GM19467 (cell line): ENCODE data around the gene SLC34A3.
A peak's percentile ranks its signal among the peaks of the same experiment; 100 is the strongest.

ENCODE experiments used
- ATAC-seq: cut with Tn5 transposase; IDR thresholded peaks from one replicate; pipeline ENCODE4 v1.9.1; 2021; ENCODE audit warnings: mild to moderate bottlenecking, moderate library complexity; ENCODE audit not compliant: unreplicated experiment

The SLC34A3 gene

DNA sequence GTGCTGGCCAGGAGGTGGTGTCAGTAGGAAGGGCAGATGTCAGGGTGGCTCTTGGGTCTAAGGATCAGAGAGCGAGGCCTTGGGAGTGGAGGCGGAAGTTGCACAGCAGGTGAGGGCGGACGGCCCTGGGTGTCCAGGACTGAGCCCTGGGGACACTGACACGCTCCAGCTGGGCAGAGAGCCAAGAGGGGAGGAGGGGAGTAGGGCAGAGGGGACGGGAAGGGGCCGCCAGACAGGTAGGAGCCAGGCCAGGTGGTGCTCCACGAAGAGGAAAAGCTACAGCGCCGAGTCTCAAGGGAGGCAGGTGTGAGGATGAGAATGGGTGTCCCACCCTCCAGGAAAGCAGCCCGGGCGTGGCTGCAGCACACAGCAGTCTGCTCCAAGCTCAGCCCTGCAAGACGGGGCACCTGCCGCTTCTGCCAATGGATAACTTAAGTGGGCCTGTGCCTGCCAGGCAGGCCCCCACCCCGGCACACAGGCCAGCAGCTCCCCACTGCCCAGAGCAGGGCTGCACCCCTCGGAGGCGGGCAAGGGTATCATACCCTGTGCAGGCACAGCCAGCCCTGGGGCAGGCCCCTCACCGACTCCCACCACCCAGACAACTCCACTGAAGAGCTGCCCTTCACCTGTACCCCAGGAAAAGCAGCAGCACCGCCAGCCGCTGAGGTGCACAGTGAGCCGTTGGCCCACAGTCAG is 35.0 kb upstream of the SLC34A3 start:
- ATAC-seq = no peak

DNA sequence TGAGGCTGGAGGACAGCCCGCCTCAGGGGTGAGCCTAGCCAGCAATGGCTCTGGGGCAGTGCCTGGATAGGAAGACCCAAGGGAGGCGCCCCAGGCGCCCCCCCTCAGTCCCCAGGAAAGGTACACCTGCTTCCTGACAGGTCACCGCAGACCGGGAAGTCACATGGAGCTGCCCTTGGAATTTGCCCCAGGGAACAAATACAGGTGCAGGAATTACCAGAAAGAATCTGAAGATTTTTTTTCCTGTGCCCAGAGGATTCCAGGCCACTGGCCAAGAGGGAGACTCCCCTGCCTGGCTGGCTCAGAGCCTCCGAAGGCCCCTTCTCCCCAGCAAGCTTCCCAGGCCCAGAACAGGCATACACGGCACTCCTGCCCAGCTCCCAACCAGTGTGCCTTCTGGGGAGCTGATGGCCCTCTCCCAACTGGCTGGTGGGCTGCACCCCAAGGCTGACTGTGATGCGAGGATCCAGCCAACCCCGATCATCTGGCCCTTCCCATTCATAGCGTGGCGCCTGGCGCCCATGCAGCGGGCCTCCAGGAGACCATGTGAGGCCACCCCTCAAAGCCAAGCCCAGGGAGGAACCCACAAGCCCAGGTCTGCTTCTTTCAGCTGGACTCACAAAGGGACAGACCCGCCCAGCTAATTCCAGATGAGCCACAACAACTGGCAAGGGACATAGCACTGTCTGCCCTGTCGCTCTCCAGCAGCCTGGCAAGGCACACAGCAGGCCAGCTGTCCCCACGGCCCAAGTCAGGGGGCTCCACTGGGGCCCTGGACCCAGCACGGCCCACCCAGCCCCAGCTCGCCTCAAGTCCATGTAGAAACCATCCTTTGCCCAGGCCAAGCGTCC is 32.4 kb upstream of the SLC34A3 start:
- no peak for ATAC-seq

DNA sequence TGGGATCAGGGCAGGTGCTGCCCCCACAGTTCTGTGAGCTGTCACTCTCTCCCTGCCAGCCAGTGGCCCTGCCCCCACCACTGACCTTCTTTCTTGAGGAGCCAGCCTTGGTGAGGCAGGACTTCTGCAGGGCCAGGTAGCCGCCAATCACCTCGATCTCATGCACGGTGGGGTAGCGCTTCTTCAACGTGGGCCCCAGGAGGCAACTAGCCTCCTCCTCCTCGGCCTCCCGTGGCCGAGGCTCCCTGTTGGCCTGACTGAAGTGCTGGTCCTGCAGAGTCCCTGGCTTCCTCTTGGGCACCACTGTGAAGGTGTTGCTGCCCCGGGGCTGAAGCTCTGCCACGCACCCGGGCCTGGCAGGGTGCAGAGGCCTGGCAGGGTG is 31.8 kb upstream of the SLC34A3 start:
- ATAC-seq = no peak

DNA sequence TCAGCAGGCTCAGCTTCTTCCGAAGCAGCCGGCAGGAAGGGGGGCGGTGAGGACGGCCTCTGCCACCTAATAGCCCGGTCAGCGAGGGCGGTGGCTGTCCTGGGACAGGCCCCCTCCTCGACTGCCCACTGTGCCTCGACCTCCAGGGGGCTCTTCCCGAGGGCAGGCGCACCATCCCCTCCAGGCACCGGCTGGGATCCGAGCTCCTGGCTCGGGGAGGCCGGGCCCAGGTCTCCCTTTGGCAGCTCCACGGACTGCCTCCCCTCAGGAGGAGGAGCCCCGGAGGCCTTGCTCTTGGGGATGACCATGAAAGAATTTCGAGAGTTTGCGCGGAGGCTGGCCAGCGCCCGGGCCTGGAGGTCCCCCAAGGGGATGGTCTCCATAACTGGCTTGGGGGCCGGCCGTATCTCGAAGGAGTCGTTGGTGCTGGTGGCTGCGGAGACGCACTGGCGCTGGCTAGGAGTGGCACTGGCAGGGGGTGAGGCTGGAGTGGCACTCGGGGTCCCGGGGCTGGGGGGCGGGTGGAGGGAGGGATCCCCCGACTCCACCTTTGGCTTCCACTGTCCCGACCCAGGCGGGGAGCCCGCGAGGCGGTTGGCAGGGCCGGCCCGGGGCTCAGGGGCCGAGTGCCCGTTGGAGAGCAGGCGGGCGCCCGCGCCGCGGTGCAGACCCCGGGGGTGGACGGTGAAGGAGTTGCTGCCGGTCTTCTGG is 31.1 kb upstream of the SLC34A3 start:
- ATAC-seq = no peak

DNA sequence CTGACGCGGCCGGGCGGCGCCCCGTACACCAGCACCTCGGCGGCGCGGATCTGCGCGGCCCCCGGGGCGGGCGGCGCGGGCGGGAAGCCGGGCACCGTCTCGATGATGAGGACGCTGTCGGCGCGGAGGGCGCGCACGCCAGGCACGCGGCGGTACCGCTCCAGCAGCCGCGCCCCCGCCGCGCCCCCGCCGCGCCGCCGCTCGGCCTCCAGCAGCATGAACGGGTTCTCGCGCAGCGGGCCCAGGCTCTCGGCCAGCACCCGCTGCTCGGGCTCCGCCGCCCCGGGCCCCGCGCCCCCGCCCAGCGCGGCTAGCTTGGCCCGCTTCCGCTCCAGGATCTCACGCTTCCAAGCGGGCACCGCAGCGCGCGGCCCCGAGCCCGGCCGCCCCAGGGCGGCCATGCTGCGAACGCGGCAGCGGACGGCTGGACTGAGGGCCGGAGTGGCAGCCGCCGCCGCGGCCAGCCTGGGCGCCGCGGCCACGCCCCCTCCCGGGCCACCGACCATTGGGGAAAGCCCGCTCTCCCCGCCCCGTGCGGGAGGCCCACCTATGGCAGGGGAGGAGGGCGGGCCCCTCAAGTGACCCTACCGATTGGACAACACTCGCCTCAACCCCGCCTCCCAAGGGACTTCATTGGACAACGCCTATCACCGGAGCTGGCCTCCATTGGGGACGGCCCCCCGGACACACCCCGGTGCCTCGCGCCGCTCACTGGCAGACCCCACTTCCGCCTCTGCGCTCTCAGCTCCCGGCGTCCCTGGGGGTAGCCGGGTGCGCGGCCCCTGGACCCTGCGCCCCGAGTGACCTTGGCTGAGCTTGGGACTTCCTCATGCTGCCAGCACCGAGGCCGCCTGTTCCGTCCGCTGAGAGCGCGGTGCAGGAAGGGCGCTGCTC is 30.1 kb upstream of the SLC34A3 start, which contains the start of gene TPRN:
Gene TPRN (minus strand): TSS at position 431 of the 894 bp plus-strand sequence. CDS start 30 bp downstream, at position 401.
- peak; percentile 82 for ATAC-seq

DNA sequence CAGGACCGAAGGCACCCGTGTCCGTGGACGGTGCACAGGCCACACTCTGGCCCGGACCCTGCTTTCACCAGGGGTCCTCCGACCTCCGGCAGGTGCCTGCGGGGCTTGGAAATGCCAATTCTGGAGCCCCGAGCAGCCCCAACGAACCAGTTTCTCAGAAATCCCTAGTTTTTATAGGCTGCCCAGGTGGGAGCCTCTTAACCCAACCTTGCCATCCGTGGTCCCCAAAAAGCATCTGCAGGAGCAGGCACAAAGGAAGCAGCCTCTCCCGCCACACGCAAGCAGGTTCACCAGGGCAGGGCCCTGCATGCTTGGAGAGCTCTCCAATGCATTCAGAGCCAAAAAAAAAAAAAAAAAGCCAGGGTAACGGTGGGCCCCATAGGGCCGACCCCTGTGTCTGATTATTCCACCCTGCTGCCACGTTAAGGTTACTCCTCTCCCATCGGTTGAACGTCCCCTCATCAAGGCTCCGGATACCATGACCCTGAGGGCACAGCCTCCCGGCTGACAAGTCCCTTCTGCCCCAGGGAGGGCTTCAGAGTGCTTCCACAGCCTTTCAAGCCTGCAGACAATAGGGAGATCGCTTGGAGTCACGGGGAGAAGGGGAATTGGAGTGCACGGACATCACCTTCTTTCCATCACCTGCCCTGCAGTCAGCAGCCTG is 29.4 kb upstream of the SLC34A3 start:
- no peak for ATAC-seq

DNA sequence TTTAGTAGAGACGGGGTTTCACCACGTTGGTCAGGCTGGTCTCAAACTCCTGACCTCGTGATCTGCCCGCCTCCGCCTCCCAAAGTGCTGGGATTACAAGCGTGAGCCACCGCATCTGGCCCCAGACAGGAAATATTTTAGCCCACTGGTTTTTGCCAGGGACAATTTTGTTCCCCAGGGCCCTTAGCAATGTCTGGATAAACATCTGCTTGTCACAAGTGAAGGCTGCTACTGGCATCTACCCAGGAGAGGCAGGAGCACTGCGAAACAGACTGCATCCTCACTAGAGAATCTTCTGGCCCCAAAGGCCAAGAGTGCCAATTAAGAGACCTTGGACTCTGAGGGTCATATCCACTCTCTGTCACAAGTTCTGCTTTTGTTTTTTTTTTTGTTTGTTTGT is 27.7 kb upstream of the SLC34A3 start:
- no peak for ATAC-seq

DNA sequence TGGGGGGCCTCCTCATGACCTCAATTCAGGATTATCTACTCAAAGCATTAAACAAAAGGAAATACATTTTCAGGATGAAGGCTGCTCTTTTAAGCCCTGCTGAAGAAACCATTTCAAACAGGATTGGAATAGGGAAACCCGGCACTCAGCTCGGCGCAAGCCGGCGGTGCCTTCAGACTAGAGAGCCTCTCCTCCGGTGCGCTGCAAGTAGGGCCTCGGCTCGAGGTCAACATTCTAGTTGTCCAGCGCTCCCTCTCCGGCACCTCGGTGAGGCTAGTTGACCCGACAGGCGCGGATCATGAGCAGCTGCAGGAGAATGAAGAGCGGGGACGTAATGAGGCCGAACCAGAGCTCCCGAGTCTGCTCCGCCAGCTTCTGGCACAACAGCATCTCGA is 26.0 kb upstream of the SLC34A3 start:
- ATAC-seq = no peak

DNA sequence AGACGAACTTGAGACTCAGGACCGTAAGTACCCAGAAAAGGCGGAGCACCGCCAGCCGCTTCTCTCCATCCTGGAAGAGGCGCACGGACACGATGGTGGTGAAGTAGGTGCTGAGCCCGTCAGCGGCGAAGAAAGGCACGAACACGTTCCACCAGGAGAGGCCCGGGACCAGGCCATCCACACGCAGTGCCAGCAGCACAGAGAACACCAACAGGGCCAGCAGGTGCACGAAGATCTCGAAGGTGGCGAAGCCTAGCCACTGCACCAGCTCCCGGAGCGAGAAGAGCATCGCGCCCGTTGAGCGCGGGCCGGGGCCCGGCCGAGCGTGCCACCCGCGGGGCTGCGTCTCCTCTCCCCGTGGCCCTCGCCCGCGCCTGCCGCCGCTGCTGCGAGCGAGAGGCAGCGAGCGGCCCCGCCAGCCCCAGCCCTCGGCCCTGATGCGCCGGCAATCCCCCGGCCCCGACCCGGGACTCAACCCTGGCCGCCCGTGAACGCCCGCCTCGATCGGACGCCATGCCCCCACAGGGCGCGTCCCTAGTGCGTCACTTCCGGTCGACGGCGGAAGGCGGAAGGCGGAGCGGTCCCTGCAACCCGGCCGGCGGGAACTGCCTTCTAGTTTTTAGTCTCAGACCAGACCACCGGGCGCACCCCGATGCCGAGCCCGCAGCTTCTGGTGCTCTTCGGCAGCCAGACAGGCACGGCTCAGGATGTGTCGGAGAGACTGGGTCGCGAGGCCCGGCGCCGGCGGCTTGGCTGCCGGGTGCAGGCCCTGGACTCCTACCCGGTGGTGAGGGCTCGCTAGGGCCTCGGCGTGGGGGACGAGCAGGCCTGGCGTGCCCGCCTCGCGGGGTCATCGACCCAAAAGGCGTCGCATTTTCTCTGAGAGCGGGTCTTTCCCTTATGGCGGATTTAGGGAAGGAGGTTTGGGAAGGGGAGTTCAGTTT is 25.3 kb upstream of the SLC34A3 start, which contains the start of the genes NDOR1 and TMEM203:
Gene NDOR1 (plus strand): TSS at position 575 of the 944 bp plus-strand sequence. CDS start 78 bp downstream, at position 653.
Gene TMEM203 (minus strand): TSS at position 523 of the 944 bp plus-strand sequence. CDS start 234 bp downstream, at position 289.
- ATAC-seq = peak; percentile 45

DNA sequence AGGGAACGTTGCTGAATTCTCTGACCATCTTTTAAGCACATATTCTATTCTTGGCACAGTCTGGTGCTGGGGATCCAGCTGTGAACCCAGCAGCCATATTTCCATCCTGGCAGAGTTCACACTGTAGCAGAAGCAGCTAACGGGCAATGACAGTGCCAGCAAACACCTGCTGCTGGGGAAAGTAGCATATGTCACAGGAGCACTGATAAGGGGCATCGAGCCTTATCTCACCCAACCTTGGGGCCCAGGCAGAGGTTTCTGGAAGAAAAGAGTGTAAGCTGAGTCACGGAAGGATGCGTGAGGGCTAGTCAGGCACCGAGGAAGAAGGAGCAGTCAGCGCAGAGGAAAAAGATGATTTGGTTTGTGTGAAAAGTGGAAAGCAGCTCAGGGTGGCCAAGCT is 24.1 kb upstream of the SLC34A3 start:
- ATAC-seq = no peak

DNA sequence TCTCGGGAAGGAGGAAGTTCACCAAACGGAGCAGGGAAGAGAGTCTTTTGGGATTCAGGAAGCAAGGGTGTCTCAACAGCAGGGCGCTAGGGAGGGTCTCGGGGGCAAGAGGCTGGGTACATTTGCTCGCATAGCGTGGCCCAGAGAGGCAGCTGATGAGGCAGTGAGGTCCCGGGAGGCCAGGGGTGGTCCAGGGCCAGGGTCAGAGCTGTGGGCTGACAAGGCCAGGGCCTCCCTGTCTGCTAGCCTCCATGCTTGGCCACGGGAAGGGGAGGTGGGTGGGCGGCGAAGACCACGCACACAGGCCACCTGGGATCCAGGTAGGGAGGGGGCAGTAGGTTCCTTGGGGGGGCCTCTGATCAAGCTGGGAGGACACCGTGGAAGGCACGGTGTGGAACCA is 19.2 kb upstream of the SLC34A3 start:
- ATAC-seq = no peak

DNA sequence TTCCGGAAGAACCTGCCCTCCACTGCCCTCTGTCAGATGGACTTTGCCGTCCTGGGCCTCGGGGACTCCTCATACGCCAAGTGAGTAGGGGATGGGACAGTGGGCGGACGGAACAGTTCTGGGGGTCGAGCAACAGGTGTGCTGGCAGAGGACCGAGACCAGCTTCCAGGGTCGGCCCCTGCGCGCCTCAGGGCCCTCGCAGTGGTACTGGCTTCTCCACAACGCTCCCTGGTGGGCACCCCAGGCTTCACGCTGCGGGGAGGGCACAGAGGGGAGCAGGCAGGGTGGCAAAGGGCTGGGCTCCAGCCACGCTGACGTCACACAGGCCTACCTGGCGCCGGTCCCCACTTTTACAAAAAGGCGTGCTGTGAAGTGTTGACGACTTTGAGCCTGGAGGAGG is 18.2 kb upstream of the SLC34A3 start:
- no peak for ATAC-seq

DNA sequence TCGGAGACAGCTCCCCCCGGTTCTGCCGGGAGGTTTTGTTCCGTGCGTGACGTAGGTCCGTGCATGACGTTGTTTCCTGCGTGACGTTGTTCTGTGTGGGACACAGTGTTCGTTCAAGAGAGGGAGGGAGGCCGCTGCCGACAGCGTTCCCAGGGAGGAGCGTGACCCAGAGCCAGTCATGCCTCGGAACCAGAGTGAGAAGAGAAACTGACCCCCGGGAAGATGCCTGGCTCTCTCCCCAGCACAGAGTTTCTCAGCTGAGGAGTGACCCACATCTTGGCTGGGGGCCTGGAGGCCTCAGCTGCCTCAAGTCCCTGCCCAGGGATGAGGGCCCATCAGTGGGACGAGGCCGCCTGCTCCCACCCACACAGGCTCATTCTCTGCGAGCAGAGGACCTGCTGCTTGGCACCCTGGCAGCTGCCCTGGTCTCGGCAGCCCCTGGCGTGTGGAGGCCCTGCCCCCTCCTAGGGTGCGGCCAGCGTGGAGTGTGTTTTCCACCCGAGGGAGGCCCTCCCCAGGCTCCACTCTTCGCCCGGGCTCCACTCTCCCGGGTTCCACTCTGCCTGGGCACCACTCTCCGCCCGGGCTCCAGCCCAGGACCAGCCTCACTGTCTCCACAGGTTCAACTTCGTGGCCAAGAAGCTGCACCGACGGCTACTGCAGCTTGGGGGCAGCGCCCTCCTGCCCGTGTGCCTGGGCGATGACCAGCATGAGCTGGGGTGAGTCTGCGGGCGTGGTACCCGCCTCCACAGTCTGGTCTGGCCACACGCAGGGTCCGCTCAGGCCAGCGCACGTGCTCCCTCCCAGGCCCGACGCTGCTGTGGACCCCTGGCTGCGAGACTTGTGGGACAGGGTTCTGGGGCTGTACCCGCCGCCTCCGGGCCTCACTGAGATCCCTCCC is 17.3 kb upstream of the SLC34A3 start:
- ATAC-seq = no peak

DNA sequence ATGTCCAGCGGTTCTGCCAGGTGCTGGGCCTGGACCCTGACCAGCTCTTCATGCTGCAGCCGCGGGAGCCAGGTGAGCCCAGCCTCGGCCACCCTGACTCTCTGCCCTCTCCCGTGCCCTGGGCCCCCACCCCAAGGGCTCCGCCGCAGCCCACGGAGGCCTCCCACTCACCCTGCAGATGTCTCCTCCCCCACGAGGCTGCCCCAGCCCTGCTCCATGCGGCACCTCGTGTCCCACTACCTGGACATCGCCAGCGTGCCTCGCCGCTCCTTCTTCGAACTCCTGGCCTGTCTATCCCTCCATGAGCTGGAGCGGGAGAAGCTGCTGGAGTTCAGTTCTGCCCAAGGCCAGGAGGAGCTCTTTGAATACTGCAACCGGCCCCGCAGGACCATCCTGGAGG is 16.1 kb upstream of the SLC34A3 start:
- ATAC-seq = no peak

DNA sequence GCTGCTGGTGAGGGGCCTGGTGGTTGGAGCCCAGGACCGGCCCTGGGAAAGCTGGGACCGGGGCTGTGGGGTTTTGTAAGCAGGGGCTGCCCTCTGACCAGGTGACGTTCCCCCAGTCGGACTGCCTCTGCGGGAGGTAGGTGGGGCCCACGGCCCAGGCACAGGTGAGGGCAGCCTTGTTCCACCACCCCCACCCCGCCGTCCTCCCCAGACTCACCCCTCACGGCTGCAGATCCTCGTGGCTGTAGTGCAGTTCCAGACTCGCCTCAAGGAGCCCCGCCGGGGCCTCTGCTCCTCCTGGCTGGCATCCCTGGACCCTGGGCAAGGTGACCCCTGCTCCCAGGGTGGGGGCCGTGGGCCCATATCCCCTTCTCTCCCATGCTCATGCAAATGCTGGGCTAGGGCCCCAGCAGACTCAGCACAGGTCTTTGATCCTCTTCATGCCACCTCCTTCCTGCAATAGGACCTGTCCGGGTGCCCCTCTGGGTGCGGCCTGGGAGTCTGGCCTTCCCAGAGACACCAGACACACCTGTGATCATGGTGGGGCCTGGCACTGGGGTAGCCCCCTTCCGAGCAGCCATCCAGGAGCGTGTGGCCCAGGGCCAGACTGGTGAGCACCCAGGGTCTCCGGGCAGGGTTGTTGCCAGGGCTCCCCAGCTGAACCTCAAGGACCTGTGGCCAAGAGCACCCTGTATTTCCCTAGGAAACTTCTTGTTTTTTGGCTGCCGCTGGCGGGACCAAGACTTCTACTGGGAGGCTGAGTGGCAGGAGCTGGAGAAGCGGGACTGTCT is 15.3 kb upstream of the SLC34A3 start:
- no peak for ATAC-seq

DNA sequence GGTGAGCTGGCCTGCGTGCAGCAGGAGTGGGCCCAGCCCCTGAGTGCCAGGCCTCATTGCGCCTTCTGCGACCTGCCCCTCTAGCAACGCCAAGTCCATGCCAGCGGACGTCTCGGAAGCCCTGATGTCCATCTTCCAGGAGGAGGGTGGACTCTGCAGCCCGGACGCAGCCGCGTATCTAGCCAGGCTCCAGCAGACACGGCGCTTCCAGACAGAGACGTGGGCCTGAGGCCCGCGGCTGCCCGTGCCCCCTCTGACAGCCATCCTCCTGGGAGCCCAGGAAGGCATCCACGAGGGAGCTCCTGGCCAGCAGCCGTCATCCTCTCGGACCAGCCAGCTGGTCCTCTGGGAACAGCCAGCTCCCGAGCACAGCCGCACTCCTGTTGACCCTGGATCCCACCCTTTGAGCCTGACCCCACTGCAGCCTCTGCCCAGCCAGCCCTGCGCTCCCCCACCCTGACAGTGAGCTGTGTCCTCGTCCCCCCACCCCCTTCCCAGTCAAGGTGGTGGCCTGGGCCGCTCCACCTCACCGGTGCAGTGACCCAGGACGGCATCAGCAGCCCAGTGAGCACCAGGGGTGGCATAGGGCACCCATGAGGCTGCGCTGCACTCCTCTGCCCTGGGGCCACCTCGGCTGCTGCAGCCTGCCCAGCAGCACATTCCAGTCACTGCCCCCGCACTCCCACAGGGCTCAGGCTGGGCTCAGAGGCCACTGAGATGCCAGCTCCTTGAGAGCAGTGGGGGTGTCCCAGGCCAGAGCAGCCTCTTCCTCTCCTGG is 14.3 kb upstream of the SLC34A3 start:
- ATAC-seq = no peak
